SW480 (cell line): ENCODE measurements around the gene BTRC.
A peak's percentile ranks its signal among the peaks of the same experiment; 100 is the strongest.
"Not testable (repeated sequence)": the region's sequence is repeated elsewhere in the genome, so short reads cannot be mapped to it uniquely, and the experiment has no call there.

Source experiments
- DNase-seq: peaks from one replicate; pipeline ENCODE4 v3.0.0-alpha.2; 2016; ENCODE audit warnings: low spot score

BTRC gene

GRCh38 chr10:101353692-101354327, at the start of gene BTRC:
TSS of gene BTRC (plus strand) at chr10:101354165. CDS start at chr10:101354181, 16 bp downstream.
- peak; percentile 98 for DNase-seq

DNA sequence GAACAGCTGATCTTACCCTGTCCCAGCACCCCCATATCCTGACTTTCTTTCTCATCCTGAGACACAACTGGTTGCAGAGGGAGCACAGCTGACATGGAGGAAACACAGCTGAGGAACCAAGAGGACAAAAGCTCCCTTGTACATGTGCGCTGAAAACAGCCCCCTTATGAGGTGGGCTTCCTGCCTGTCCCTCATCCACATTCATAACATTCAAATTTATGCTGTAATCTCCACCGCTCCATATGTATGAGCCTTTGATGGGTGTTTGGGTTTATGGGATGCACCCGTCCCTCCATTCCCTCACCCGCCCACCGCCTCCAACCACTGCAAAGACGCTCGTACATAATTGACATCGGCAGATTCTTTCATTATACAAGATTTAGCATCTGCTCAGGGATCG, 49.6 kb upstream of the BTRC start:
- no peak for DNase-seq

DNA sequence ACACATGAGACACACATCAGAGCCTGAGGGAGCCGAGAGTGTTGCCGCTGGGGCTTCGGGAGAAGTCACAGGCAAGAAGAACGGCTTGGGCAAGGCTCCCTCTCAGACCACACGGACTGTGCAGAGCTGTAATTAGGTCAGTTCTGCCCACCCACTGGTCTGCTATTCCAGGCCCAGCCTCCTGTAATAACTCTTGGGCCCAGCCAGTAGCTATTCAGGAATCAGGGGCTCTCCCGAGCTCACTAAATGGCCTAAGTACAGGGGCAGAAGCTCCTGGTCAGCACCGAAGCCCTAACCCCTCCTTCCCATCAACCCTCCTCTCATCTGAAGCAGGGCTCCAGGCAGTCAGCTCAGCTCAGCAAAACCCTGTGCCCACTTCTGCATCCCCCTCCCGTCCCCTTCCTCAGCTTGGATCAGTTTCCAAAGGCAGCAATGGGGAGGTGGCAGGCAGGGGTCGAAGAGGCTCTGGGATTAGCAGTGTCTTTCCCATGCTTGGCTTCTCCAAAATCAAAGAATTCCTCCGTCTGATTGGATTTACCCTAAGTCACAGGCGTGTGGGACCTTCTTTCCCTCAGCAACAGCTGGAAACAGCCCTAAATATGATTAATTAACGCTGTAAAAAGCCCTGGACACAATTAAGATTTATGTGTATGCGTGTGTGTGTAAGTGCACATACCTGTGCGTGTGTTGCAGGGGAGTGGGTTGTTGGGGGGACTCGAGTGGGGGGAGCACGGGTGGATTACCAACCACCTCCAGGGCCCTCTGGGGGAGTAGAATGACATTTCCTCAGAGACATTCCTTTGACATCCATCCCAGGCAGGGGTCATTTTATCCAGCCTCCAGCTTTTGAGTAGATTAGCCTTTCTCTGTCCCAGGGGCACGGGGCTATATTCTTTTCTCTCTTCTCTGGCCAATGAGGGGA, 48.4 kb upstream of the BTRC start:
- no peak for DNase-seq

- DNase-seq: no peak
Observed at GRCh38 chr10:101308051-101308450, 45.9 kb upstream of the BTRC start.

- DNase-seq: no peak
Observed at GRCh38 chr10:101310529-101311184, 43.3 kb upstream of the BTRC start.

DNA sequence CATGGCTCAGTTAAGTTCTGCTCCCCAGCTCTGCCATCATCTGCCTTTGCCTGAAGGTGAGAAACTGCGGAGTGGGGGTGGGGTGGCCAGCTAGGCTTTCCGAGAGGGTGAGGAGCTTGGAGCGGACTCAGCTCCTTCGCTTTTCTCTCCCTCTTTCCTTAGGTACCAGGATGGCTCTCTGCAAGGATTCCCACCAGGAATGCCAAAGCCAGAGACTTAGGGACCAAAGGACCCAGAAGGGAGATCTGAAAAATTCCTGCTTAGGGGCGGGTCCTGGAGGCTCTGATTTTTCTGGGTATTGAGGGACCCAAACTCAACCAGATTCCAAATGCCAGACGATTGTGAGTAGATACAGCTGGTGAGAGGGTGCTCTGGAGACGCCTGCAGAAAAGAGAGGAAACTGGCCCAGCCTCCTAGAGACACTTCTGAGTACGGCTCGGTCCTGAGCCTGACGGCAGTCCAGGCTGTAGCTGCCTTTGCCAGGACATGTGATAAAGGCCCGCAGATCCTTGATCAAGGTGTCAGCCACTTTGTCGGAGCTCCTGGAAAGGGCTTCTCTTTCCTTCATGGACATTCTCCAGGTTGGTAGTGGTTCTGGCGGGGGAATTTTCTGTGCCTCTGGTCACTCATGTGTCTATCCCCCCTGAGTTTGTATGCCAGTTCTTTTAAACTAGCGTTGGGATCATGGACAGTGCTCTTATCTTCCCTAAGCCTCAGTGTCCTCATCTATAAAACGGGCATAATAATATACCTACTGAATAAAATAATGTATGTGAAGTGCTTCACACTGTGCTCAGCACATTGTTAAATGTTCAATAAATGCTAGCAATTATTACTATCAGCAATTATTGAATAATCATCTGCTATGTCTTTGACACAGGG, 42.5 kb upstream of the BTRC start:
- DNase-seq: no peak

DNA sequence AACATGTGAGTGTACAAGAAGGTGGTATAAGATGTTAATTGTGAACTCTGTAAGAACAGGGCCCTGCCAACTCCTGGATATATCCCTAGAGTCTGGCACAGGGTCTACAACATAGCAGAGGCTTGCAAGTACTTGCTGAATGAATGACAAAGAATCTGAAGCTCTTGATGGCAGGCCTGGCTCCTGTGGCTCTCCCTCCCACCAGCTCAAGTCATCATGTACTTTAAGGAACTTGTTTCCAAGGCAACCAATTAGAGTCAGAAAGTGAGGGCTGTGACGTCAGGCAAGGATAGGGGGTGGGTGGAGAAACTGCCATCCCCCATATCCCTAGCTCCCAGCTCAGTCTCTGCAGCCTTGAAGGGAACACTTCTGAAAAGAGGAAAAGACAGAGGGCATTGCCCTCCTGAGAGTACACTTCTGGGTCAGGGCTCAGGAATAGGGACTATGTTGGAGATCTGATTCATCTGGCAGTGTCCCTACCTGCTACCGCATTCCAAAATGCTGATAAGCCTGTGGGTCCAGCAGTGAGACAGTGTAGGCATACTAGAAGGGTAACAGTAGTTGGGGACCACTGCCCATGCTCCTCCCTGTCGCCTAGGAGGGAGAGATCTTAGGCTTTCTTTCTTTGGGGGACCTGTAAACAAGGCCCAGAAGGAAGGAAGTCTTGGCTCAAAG, 34.6 kb upstream of the BTRC start:
- no peak for DNase-seq

GRCh38 chr10:101321073-101321472, 32.9 kb upstream of the BTRC start:
- DNase-seq: no peak

GRCh38 chr10:101322266-101323108, 31.5 kb upstream of the BTRC start:
- DNase-seq: no peak

DNA sequence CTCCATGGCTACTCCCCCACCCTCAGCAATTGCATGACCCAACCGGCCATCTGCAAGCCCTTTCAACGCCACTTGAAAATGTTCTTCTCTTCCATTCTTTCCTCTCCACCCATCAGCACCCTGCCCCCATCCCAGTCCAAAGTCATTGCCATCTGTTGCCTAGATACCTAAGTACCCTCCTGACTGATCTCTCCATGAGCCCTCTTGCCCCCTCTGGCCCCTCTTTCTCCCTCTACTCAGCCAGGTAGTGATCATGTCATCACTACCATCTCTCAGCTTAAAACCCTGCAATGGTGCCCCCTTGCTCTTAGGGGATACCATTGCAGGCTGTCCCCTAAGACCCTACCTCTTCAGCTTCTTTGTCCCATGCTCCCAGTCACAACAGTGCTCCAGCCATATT, 30.5 kb upstream of the BTRC start:
- no peak for DNase-seq

GRCh38 chr10:101327454-101327853, 26.5 kb upstream of the BTRC start:
- not testable (repeated sequence) for DNase-seq

DNA sequence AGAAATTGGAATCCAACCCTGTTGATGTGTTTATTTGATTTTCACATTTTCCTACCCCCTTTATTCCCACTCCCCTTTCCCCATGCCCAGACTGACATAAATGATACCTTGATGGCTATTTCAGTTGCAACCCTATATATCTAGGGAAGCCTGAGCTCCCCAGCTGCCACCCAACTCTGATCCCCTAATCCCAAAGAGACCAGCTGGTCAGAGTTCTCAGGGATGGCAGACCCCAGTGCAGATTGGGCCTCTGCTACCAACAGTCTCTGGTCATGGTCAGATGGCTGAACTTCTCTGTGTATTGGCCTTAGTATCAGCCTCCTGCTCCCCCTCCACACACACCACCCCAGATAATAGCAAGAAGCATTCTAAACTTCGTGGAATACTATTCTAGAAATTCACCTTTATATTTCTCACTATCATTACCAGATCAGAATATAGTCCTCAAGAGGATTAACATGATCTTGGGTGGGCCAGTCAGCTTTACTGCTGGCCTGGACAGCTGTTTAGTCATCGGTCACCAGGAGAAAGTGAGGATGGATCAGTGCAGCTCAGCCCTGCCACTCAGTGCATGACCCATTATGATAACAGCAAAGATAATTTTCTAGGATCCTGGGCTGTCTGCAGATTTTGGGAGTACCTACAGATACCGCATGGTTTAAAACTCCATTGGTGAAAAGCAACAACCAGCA, 24.5 kb upstream of the BTRC start:
- no peak for DNase-seq

DNA sequence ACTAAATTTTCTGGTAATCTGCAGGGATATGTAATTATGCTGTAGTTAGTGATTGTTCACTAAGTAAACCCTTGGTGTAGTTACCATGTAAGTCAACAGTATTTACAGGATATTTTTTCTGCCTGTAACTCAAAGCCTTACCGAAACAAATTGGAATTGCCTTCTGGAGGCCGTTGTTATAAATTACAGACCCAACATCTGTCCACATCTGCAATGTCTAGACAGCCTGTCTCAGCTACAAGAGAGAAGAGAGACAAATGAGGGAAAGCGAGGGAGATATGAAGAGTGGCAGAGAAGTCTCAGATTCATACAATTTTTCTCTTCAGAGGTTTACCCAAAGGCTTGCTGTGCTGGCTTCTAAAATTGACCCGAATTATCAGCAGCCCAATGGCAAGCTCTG, 23.7 kb upstream of the BTRC start:
- no peak for DNase-seq

DNA sequence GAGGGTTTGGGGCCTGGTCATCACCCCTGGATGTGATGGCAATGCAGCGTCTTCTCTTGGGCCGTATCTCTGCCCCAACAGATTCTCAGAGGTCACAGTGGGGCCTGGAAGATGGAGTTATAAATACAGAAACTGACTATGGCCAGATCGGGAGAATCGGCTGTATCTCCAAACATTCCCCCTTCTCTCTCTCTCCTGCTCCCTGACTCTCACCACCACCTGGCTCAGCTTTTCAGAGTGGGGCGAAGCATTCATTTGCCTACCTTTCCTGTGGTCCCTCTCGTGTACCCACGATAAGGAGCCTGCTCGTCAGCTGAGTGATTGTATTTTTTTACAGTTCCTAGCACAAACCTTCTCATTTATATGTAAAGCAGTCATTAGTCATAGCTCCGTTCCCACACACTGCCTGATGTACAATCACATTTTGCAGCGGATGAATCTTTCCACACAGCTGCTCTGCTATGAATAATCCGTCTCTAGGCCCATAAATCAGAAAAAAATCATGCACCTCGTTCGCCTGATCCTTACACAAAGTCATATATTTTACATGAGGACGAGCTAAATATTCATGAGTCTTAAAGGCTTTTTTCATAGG, 23.2 kb upstream of the BTRC start:
- DNase-seq: peak; percentile 76

DNA sequence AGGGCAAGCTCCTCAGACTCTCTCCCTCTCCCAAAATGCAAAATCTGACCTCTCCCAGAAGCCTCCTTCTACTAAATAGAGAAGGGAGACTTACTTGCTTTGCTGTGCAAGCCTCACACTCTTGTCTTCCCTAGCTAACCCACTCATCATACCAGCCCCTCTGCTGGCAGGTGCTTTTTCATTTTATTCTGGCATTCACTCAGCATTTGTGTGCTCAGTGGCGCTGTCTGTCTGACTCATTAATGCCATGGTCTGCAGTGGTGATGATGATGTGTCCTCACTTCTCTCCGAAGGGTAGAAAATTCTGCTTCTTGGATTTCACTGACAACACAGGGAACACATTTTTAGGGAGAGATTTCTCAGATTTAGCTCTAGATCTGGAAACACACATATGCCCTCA, 22.0 kb upstream of the BTRC start:
- DNase-seq: peak; percentile 13

DNA sequence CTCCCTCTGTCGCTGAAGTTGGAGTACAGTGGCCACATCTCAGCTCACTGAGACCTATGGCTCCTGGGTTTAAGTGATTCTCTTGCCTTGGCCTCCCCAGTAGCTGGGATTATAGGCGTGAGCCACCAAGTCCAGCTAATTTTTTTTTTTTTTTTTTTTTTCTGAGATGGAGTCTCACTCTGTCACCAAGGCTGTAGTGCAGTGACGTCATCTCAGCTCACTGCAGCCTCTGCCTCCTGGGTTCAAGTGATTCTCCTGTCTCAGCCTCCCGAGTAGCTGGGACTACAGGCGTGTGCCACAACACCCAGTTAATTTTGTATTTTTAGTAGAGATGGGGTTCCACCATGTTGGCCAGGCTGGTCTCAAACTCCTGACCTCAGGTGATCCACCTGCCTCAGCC, 19.7 kb upstream of the BTRC start:
- not testable (repeated sequence) for DNase-seq

DNA sequence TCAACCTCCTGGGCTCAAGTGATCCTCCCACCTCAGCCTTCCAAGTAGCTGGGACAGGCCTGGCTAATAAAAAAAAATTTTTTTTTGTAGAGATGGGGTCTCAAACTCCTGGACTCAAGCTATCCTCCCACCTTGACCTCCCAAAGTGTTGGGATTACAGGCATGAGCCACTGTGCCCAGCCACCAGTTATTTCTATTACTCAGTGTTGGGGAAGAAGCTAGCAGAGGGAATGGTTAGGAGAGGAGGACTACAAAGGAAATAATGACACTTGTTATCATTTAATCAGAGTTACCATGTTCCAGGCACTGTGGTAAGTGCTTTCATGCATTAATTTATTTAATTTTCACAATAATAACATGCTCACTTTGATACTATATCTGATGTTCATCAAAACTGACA, 17.6 kb upstream of the BTRC start:
- DNase-seq: no peak

DNA sequence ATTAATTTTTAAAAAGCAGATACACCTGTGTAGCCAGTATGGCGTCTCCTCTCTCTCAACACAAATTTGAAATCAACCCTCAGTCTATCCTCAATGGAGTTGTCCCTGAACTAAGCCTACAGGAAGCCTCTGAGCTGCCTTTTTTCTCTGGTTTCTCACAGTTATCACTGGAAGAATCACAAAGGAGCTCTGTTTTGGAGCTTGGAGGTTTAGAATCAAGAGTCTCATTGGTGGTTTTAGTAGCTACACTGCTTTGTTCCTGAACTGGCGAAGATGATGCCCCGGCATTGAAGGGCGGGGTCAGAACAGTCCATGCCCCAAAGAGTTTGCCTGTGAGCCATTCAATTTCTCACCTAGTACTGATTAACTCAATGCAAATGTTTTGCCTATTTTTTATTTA, 16.1 kb upstream of the BTRC start:
- DNase-seq: no peak

- no peak for DNase-seq
Observed at GRCh38 chr10:101341438-101341837, 12.5 kb upstream of the BTRC start.
